Tibial artery (tissue), 4 donors: ENCODE data around the gene UPK3B.
"Not testable (repeated sequence)": the region's sequence is repeated elsewhere in the genome, so short reads cannot be mapped to it uniquely, and the experiment has no call there.

Experiments
- DNase-seq, 2 donors: peaks; one replicate each; pipeline ENCODE4 v3.0.0-alpha.2; 2019
- H3K27ac ChIP-seq, 2 donors: fragments of 200-600 bp; sonication (generic) in 1 of 2; 1 replicate in 1 of 2; 2 replicates in 1 of 2; pipeline ENCODE4 v1.5.1; 2018 to 2019; ENCODE audit warnings: mild to moderate bottlenecking in 1 of 2
- H3K27me3 ChIP-seq, 2 donors: fragments of 200-600 bp; sonication (generic) in 1 of 2; one replicate each; pipeline versions ENCODE4 v1.5.1 to v1.6.0; 2016 to 2019
- H3K36me3 ChIP-seq, 3 donors: fragments of 200-600 bp; sonication (generic) in 2 of 3; one replicate each; pipeline ENCODE4 v1.5.1; 2016 to 2019; ENCODE audit warnings: mild to moderate bottlenecking in 2 of 3
- H3K4me1 ChIP-seq, 4 donors: fragments of 200-600 bp; sonication (generic) in 2 of 4; 1 replicate in 3 of 4; 2 replicates in 1 of 4; pipeline ENCODE4 v1.5.1; 2016 to 2019
- H3K4me3 ChIP-seq, 2 donors: fragments of 200-600 bp; sonication (generic) in 1 of 2; 1 replicate in 1 of 2; 2 replicates in 1 of 2; pipeline ENCODE4 v1.5.1; 2018 to 2019; ENCODE audit warnings: mild to moderate bottlenecking in 2 of 2
- H3K9me3 ChIP-seq, 3 donors: fragments of 200-600 bp; sonication (generic) in 1 of 3; one replicate each; pipeline ENCODE4 v1.5.1; 2016 to 2019
- intact Hi-C: fragments of 100-400 bp; cut with DNase I; formaldehyde crosslinking; loops from one replicate; pipeline ENCODE4 v1.15.0; 2023; ENCODE audit warnings: low total_unique reads

The UPK3B gene

GRCh38 chr7:76565001-76565400 is 54.6 kb downstream of the UPK3B start:
- H3K4me1 ChIP-seq, DNase-seq, intact Hi-C loops, H3K27me3 ChIP-seq, H3K27ac ChIP-seq, H3K4me3 ChIP-seq, H3K36me3 ChIP-seq, H3K9me3 ChIP-seq: not testable (repeated sequence)
